Suprapubic skin (tissue), 4 donors: ENCODE data around the gene CCDC39. TPM values are rescaled to one million over a fixed set of nuclear protein-coding genes. Genes with fewer than 3 reads are reported as not detected.

Experiments used
- DNase-seq, 2 donors: peaks; one replicate each; pipeline ENCODE4 v3.0.0-alpha.2; 2019; ENCODE audit warnings: low spot score in 2 of 2
- H3K27ac ChIP-seq: fragments of 200-600 bp; sonication (generic); one replicate; pipeline ENCODE4 v1.5.1; 2019
- H3K27me3 ChIP-seq: fragments of 200-600 bp; sonication (generic); one replicate; pipeline ENCODE4 v1.5.1; 2019
- H3K36me3 ChIP-seq: fragments of 200-600 bp; sonication (generic); one replicate; pipeline ENCODE4 v1.5.1; 2019
- H3K4me1 ChIP-seq: fragments of 200-600 bp; sonication (generic); one replicate; pipeline ENCODE4 v1.5.1; 2019
- H3K4me3 ChIP-seq: fragments of 200-600 bp; sonication (generic); one replicate; pipeline ENCODE4 v1.5.1; 2019; ENCODE audit warnings: mild to moderate bottlenecking
- H3K9me3 ChIP-seq: fragments of 200-600 bp; sonication (generic); one replicate; pipeline ENCODE4 v1.5.1; 2019
- EP300 ChIP-seq: sonication (generic); formaldehyde crosslinking; IDR thresholded peaks from one replicate; pipeline ENCODE4 v1.6.1; 2017; ENCODE audit warnings: antibody characterized with exemption
- POLR2A ChIP-seq, 2 donors: fragments of 450-650 bp; IDR thresholded peaks; one replicate each; pipeline ENCODE4 v1.6.1; 2017; ENCODE audit warnings: antibody characterized with exemption in 2 of 2, mild to moderate bottlenecking in 2 of 2, moderate library complexity in 2 of 2
- POLR2AphosphoS5 ChIP-seq, 3 donors: sonication (generic); formaldehyde crosslinking; IDR thresholded peaks; one replicate each; pipeline ENCODE4 v1.6.1; 2017; ENCODE audit warnings: antibody characterized with exemption in 3 of 3
- WGBS: methylation state at CpG from one replicate; pipeline ENCODE4 v1.1.5; 2018; 5-methylcytosine and 5-hydroxymethylcytosine counted together
- total RNA-seq, 4 donors: library from RNA; depleted of rRNA; stranded (reverse); fragments of >200 nt; gene quantifications; one replicate each; pipeline ENCODE4 v1.1.0, GENCODE V29; 2016
- TF ChIP-seq, protein P1 (sequence below), 2 donors: fragments of 200-600 bp in 1 of 2; fragments of 450-650 bp in 1 of 2; sonication (generic) in 1 of 2; IDR thresholded peaks; one replicate each; pipeline ENCODE4 v1.5.1; 2016 to 2019; ENCODE audit warnings: antibody characterized with exemption in 2 of 2, mild to moderate bottlenecking in 1 of 2, moderate library complexity in 1 of 2

The CCDC39 gene
- total RNA-seq, 4 donors from 2014 or later = not detected

DNA sequence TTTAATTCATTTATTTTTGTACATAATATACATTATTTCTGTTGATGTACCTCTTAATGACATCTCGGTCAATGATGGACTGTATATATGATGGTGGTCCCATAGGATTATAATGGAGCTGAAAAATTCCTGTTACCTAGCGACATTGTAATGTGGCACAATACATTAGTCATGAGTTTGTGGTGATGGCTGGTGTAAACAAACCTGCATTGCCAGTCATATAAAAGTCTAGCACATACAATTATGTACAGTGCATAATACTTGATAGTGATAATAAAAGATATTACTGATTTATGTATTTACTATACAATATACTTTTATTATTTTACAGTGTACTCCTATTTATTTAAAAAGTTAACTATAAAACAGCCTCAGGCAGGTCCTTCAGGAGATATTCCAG lies 62.2 kb downstream of the CCDC39 start:
- TF ChIP-seq POLR2AphosphoS5 (IDR thresholded peaks at IDR 0.05) (no peak), POLR2A (IDR thresholded peaks at IDR 0.05) (no peak), EP300 (no peak)
- TF ChIP-seq, protein P1, sequence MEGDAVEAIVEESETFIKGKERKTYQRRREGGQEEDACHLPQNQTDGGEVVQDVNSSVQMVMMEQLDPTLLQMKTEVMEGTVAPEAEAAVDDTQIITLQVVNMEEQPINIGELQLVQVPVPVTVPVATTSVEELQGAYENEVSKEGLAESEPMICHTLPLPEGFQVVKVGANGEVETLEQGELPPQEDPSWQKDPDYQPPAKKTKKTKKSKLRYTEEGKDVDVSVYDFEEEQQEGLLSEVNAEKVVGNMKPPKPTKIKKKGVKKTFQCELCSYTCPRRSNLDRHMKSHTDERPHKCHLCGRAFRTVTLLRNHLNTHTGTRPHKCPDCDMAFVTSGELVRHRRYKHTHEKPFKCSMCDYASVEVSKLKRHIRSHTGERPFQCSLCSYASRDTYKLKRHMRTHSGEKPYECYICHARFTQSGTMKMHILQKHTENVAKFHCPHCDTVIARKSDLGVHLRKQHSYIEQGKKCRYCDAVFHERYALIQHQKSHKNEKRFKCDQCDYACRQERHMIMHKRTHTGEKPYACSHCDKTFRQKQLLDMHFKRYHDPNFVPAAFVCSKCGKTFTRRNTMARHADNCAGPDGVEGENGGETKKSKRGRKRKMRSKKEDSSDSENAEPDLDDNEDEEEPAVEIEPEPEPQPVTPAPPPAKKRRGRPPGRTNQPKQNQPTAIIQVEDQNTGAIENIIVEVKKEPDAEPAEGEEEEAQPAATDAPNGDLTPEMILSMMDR (IDR thresholded peaks at IDR 0.05) = no peak
- DNase-seq = no peak
- no peaks in the 10 kb centered on the region for H3K9me3 ChIP-seq
- no peaks in the 10 kb centered on the region for H3K4me1 ChIP-seq
- WGBS = 96% methylated on average over 2 of the region's 2 CpGs
- no peaks in the 10 kb centered on the region for H3K27me3 ChIP-seq
- no peak overlapping the region for H3K27ac ChIP-seq
- peaks cover 18% of the 10 kb centered on the region for H3K36me3 ChIP-seq
- H3K4me3 ChIP-seq = no peak overlapping the region

DNA sequence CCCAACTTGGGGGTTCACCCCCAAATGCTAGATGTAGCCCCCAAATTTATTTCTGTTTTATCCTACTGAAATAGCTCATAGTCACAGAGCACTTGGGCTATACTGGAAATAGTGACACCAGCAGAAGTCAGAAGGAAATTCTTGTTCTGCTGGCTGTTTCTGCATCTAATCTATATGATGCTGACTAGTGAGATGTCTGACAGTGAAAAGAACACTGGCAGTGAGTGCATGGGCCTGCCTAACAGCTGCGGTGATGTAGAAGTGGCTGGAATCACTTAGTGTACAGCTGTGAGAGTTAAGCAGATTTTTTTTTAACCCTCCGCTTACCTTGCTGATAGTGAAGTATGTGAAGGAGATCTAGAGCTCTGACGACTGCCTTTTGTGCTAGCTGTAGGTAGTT lies 63.3 kb downstream of the CCDC39 start:
- H3K27me3 ChIP-seq = no peaks in the 10 kb centered on the region
- no peak overlapping the region for H3K27ac ChIP-seq
- TF ChIP-seq, protein P1 (IDR thresholded peaks at IDR 0.05) = no peak
- TF ChIP-seq EP300 = no peak
- no peak for TF ChIP-seq POLR2AphosphoS5 (IDR thresholded peaks at IDR 0.05)
- TF ChIP-seq POLR2A (IDR thresholded peaks at IDR 0.05) = no peak
- no peaks in the 10 kb centered on the region for H3K4me1 ChIP-seq
- WGBS = 53% methylated on average over 3 of the region's 3 CpGs
- no peak overlapping the region for H3K4me3 ChIP-seq
- DNase-seq = no peak
- peaks cover 29% of the 10 kb centered on the region for H3K36me3 ChIP-seq
- no peaks in the 10 kb centered on the region for H3K9me3 ChIP-seq

DNA sequence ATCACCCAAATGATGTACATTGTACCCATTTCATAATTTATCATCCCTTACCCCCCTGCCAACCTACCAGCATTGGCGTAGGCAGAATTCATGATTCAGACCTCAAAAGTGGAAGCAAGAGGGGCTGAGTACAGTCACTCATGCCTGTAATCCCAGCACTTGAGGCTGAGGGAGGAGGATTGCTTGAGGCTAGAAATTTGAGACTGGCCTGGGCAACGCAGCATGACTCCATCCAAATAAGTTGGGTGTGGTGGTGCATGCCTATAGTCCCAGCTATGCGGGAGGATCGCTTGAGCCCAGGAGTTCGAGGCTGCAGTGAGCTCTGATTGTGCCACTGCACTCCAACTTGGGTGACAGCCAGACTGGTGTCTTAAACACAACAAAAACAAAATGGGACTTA lies 66.9 kb downstream of the CCDC39 start:
- TF ChIP-seq POLR2AphosphoS5 (IDR thresholded peaks at IDR 0.05) (no peak), EP300 (no peak), POLR2A (IDR thresholded peaks at IDR 0.05) (no peak)
- TF ChIP-seq, protein P1 (IDR thresholded peaks at IDR 0.05) = no peak
- no peaks in the 10 kb centered on the region for H3K27me3 ChIP-seq
- no peaks in the 10 kb centered on the region for H3K9me3 ChIP-seq
- no peak for DNase-seq
- H3K4me1 ChIP-seq = no peaks in the 10 kb centered on the region
- no peak overlapping the region for H3K27ac ChIP-seq
- H3K36me3 ChIP-seq = peaks cover 63% of the 10 kb centered on the region
- H3K4me3 ChIP-seq = no peak overlapping the region
- WGBS = 78% methylated on average over 5 of the region's 5 CpGs

DNA sequence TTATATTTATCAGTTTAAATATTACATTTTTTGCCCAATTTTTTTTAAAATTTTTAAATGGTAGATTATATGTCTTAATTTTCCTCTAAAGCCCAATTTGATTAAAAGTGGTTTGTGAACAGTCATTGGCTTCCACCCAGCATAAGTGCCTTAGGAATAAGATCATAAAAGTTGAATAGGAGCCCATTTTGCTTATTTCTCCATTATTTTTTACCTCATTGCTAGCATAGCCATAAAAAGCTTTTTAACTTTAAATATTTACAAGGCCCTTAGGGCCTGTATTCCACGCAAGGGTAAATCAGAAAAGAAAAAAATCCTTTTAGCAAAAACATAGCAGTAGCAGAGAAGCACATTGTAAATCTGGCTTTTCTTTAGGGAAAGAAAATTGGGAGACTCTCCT lies 68.3 kb downstream of the CCDC39 start:
- H3K4me3 ChIP-seq = no peak overlapping the region
- TF ChIP-seq POLR2A (IDR thresholded peaks at IDR 0.05) = no peak
- WGBS = 76% methylated on average over 1 of the region's 1 CpG
- H3K4me1 ChIP-seq = no peaks in the 10 kb centered on the region
- H3K27me3 ChIP-seq = no peaks in the 10 kb centered on the region
- no peaks in the 10 kb centered on the region for H3K9me3 ChIP-seq
- H3K27ac ChIP-seq = no peak overlapping the region
- H3K36me3 ChIP-seq = peaks cover 77% of the 10 kb centered on the region
- DNase-seq = no peak

DNA sequence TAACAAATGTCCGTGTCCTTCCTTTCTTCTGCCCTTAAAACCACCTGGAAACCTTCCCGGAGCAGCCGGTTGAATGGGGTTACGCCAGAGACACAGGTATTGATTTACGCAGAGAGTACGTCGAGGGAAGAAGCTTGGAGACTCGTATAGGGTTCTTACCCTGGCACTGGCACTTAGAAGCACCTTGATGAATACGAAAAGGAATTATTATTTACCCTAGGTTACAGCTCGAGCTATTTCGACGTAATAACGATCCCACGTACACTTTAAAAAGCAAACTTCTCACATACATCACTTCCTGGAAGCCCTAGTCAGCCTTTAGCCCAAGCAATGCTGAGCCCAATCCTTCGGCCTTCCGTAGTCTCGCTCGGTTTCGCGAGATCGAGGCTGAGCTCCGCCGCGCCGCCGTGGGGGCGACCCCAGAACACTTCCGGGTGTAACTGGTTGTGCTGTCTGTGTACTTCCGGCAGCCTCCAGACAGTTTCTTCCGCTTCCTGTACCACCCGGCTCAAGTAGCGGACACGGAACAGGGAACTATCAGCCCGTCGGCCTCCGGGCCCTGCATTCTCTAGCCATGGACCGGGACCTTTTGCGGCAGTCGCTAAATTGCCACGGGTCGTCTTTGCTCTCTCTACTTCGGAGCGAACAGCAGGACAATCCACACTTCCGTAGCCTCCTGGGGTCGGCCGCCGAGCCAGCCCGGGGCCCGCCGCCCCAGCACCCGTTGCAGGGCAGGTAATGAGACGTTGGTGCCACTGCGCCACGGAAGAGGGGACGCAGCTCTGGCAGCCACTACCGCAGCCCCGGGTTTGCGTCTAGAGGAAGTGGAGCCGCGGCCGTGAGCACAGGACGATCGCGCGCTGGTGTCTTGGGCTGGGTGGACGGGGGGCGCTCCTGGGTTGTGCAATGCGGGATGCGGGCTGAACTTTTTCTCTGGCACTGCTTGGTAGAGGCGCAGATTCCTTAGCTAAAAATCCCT lies 77.3 kb downstream of the CCDC39 start, which contains the start of gene TTC14:
TSS of gene TTC14 (plus strand) at position 476 of the 979 bp plus-strand sequence. CDS start at position 575, 99 bp downstream.
- WGBS = 7% methylated on average over 30 of the region's 70 CpGs
- Histone ChIP-seq H3K4me3 (peak within 1 kb of the TSS; percentile 80), H3K9me3 (no peaks in the 10 kb centered on the region), H3K4me1 (peaks cover 12% of the 10 kb centered on the region), H3K27me3 (peaks cover 20% of the 10 kb centered on the region), H3K36me3 (peaks cover 30% of the 10 kb centered on the region), H3K27ac (peak within 1 kb of the TSS; percentile 85)
- TF ChIP-seq, protein P1 (IDR thresholded peaks at IDR 0.05) = no peak
- TF ChIP-seq POLR2AphosphoS5 (IDR thresholded peaks at IDR 0.05) = peak in 2 of 3 donors; percentile 33 to 81
- TF ChIP-seq POLR2A (IDR thresholded peaks at IDR 0.05) = peak in 1 of 2 donors; percentile 50
- DNase-seq = peak; percentile 93 to 94
